ENCODE results near the gene KNCN. TPM values are rescaled to one million over a fixed set of nuclear protein-coding genes. Genes with fewer than 3 reads are reported as not detected.

Gene KNCN
- total and polyA plus RNA-seq, 2 experiments from 2014 or later = not detected

DNA sequence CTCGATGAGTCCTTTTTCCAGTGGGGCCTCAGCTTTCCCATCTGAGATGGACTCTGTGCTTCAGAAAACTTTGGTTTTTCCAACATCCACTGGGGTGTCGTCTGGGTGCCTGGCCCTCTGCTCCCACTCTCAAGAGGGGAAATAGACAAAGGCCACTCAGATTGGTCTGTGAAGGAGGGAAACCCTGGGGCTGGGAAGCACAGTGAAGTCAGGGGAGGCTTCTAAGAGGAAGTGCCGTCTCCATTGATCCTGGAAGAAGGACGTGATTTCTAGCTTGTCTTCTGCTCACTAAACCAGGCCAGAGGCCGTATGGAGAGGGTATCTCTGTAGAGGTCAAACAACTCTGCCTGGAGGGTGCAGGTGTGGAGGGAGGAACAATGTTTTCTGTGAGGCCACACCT lies 5.2 kb downstream of the KNCN start (continued):
- TF ChIP-seq, protein P1, sequence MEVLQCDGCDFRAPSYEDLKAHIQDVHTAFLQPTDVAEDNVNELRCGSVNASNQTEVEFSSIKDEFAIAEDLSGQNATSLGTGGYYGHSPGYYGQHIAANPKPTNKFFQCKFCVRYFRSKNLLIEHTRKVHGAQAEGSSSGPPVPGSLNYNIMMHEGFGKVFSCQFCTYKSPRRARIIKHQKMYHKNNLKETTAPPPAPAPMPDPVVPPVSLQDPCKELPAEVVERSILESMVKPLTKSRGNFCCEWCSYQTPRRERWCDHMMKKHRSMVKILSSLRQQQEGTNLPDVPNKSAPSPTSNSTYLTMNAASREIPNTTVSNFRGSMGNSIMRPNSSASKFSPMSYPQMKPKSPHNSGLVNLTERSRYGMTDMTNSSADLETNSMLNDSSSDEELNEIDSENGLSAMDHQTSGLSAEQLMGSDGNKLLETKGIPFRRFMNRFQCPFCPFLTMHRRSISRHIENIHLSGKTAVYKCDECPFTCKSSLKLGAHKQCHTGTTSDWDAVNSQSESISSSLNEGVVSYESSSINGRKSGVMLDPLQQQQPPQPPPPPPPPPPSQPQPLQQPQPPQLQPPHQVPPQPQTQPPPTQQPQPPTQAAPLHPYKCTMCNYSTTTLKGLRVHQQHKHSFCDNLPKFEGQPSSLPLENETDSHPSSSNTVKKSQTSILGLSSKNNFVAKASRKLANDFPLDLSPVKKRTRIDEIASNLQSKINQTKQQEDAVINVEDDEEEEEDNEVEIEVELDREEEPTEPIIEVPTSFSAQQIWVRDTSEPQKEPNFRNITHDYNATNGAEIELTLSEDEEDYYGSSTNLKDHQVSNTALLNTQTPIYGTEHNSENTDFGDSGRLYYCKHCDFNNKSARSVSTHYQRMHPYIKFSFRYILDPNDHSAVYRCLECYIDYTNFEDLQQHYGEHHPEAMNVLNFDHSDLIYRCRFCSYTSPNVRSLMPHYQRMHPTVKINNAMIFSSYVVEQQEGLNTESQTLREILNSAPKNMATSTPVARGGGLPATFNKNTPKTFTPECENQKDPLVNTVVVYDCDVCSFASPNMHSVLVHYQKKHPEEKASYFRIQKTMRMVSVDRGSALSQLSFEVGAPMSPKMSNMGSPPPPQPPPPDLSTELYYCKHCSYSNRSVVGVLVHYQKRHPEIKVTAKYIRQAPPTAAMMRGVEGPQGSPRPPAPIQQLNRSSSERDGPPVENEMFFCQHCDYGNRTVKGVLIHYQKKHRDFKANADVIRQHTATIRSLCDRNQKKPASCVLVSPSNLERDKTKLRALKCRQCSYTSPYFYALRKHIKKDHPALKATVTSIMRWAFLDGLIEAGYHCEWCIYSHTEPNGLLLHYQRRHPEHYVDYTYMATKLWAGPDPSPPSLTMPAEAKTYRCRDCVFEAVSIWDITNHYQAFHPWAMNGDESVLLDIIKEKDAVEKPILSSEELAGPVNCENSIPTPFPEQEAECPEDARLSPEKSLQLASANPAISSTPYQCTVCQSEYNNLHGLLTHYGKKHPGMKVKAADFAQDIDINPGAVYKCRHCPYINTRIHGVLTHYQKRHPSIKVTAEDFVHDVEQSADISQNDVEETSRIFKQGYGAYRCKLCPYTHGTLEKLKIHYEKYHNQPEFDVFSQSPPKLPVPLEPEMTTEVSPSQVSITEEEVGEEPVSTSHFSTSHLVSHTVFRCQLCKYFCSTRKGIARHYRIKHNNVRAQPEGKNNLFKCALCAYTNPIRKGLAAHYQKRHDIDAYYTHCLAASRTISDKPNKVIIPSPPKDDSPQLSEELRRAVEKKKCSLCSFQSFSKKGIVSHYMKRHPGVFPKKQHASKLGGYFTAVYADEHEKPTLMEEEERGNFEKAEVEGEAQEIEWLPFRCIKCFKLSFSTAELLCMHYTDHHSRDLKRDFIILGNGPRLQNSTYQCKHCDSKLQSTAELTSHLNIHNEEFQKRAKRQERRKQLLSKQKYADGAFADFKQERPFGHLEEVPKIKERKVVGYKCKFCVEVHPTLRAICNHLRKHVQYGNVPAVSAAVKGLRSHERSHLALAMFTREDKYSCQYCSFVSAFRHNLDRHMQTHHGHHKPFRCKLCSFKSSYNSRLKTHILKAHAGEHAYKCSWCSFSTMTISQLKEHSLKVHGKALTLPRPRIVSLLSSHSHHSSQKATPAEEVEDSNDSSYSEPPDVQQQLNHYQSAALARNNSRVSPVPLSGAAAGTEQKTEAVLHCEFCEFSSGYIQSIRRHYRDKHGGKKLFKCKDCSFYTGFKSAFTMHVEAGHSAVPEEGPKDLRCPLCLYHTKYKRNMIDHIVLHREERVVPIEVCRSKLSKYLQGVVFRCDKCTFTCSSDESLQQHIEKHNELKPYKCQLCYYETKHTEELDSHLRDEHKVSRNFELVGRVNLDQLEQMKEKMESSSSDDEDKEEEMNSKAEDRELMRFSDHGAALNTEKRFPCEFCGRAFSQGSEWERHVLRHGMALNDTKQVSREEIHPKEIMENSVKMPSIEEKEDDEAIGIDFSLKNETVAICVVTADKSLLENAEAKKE (CRISPR knock-in tag; IDR thresholded peaks at IDR 0.05) = no peak
- no peak for TF ChIP-seq STAT1 (IDR thresholded peaks at IDR 0.05; ENCODE audit: unreplicated experiment)
- no peak for TF ChIP-seq JUNB (IDR thresholded peaks at IDR 0.05; ENCODE audit: unreplicated experiment)

DNA sequence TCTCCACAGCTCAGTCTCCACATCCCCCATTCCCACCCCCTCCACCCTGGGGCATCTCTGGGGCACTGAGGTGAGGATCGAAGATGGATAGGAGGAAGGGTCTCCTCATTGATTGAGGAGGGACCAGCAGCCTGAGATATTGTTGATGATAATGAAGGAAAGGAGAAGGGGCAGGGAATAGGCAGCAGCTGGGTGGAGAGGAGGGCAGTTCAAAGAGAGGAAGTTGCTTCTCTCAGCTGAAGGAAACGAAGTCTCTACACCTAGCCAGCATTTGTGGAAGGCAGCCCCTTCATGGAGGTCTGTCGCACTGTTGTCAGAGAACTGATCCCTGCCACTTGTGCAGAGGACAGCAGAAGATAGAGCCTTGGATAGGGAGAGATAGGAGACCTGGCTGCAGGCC lies 5.7 kb downstream of the KNCN start:
- DNase-seq (ENCODE audit: low spot score) (no peak), ATAC-seq (no peak)
- H3K27ac ChIP-seq (ENCODE audit: low read depth) = no peak overlapping the region
- H3K4me2 ChIP-seq = no peak overlapping the region
- H3K27ac Mint-ChIP-seq = no peak overlapping the region
- H2AFZ ChIP-seq = no peak overlapping the region
- H3K9me2 ChIP-seq (ENCODE audit: insufficient read depth) = no peaks in the 10 kb centered on the region
- no peak overlapping the region for H3K4me3 ChIP-seq
- no peak overlapping the region for H3K4me3 Mint-ChIP-seq
- H3K4me1 Mint-ChIP-seq = peaks cover 33% of the 10 kb centered on the region
- H3F3A ChIP-seq (replicated peaks; ENCODE audit: low read depth) = no peaks in the 10 kb centered on the region
- peaks cover 32% of the 10 kb centered on the region for H3K4me1 ChIP-seq (ENCODE audit: insufficient read depth)
- peaks cover 68% of the 10 kb centered on the region for H3K27me3 ChIP-seq (ENCODE audit: insufficient read depth)
- no peak for TF ChIP-seq ZNF331 (CRISPR knock-in tag; IDR thresholded peaks at IDR 0.05; ENCODE audit: low read depth)
- no peaks in the 10 kb centered on the region; the same call in 1 of the 2 replicates for H4K20me1 ChIP-seq (replicated peaks; ENCODE audit: insufficient read depth)
- H3K79me2 ChIP-seq (replicated peaks; ENCODE audit: insufficient read depth) = no peaks in the 10 kb centered on the region
- H3K36me3 Mint-ChIP-seq (ENCODE audit: low read depth) = no peaks in the 10 kb centered on the region; the same call in 2 of the 3 replicates
- peaks cover 64% of the 10 kb centered on the region for H3K27me3 Mint-ChIP-seq (ENCODE audit: insufficient read depth, low read depth, poor library complexity)
- no peaks in the 10 kb centered on the region for H3K9me3 Mint-ChIP-seq
- H3K36me3 ChIP-seq (ENCODE audit: insufficient read depth) = no peaks in the 10 kb centered on the region
